ENCODE data around the gene CFAP65.

The CFAP65 gene

GRCh38 chr2:219022616-219023015 is 18.7 kb downstream of the CFAP65 start:
- H3K4me3 ChIP-seq (ENCODE audit: low read depth, low read length), result no peak overlapping the region
- no peak for TF ChIP-seq CTCF (IDR thresholded peaks at IDR 0.05; ENCODE audit: insufficient read depth, low read depth, low read length, missing control alignments)
- no peak for DNase-seq (ENCODE audit: low read depth)

GRCh38 chr2:219022041-219022440 is 19.3 kb downstream of the CFAP65 start:
- no peak for DNase-seq (ENCODE audit: low read depth)
- H3K4me3 ChIP-seq (ENCODE audit: low read depth, low read length), result no peak overlapping the region
- no peak for TF ChIP-seq CTCF (IDR thresholded peaks at IDR 0.05; ENCODE audit: insufficient read depth, low read depth, low read length, missing control alignments)

- no peak for TF ChIP-seq CTCF (IDR thresholded peaks at IDR 0.05; ENCODE audit: insufficient read depth, low read depth, low read length, missing control alignments)
- DNase-seq (ENCODE audit: low read depth), result no peak
- no peak overlapping the region for H3K4me3 ChIP-seq (ENCODE audit: low read depth, low read length)
Measured at GRCh38 chr2:219021591-219021990, 19.7 kb downstream of the CFAP65 start.

GRCh38 chr2:219020604-219021365 is 20.5 kb downstream of the CFAP65 start:
- no peak for TF ChIP-seq CTCF (IDR thresholded peaks at IDR 0.05; ENCODE audit: insufficient read depth, low read depth, low read length, missing control alignments)
- no peak overlapping the region for H3K4me3 ChIP-seq (ENCODE audit: low read depth, low read length)
- DNase-seq (ENCODE audit: low read depth), result no peak

GRCh38 chr2:219019436-219019835 is 21.9 kb downstream of the CFAP65 start:
- no peak for TF ChIP-seq CTCF (IDR thresholded peaks at IDR 0.05; ENCODE audit: insufficient read depth, low read depth, low read length, missing control alignments)

GRCh38 chr2:219018726-219019125 is 22.6 kb downstream of the CFAP65 start:
- no peak for TF ChIP-seq CTCF (IDR thresholded peaks at IDR 0.05; ENCODE audit: insufficient read depth, low read depth, low read length, missing control alignments)

More at GRCh38 chr2:219019436-219019835, 21.9 kb downstream of the CFAP65 start:
- DNase-seq (ENCODE audit: low read depth), result no peak
- no peak overlapping the region for H3K4me3 ChIP-seq (ENCODE audit: low read depth, low read length)

GRCh38 chr2:219018286-219018685 is 23.0 kb downstream of the CFAP65 start:
- H3K4me3 ChIP-seq (ENCODE audit: low read depth, low read length), result no peak overlapping the region
- no peak for DNase-seq (ENCODE audit: low read depth)
- TF ChIP-seq CTCF (IDR thresholded peaks at IDR 0.05; ENCODE audit: insufficient read depth, low read depth, low read length, missing control alignments), result no peak

More at GRCh38 chr2:219018726-219019125, 22.6 kb downstream of the CFAP65 start:
- H3K4me3 ChIP-seq (ENCODE audit: low read depth, low read length), result no peak overlapping the region
- DNase-seq (ENCODE audit: low read depth), result no peak

Measured in GM12865 (cell line).